ENCODE data around the gene NFIX. TPM values are rescaled to one million over a fixed set of nuclear protein-coding genes. Genes with fewer than 3 reads are reported as not detected.
A peak's percentile ranks its signal among the peaks of the same experiment; 100 is the strongest.

The NFIX gene
- total RNA-seq, 3 donors from 2014 or later (not counting 1 experiment from before 2014, with no cell fraction given): 0.61 to 2.1 (median 1.3) TPM

GRCh38 chr19:13044231-13044836, 49.1 kb downstream of the NFIX start:
- Histone ChIP-seq H3K4me1 (ENCODE audit: control insufficient read depth, insufficient read depth, low read length) (peaks cover 44% of the 10 kb centered on the region), H3K27me3 (ENCODE audit: control insufficient read depth, insufficient read depth, low read length) (no peaks in the 10 kb centered on the region), H3K27ac (ENCODE audit: low read length) (peak overlapping the region; percentile 88), H3K4me3 (ENCODE audit: low read length) (no peak overlapping the region), H3K36me3 (ENCODE audit: control insufficient read depth, insufficient read depth, low read length) (no peaks in the 10 kb centered on the region), H3K9me3 (ENCODE audit: control insufficient read depth, insufficient read depth, low read length) (no peaks in the 10 kb centered on the region)
- Mint-ChIP-seq H3K27me3 (ENCODE audit: low read depth in 2 of 2) (peaks cover 0 to 11% of the 10 kb centered on the region in 2 donors), H3K9me3 (no peaks in the 10 kb centered on the region), H3K36me3 (no peaks in the 10 kb centered on the region), H3K4me3 (peak overlapping the region; percentile 82), H3K27ac (peak overlapping the region; percentile 76 to 95), H3K4me1 (peaks cover 33 to 42% of the 10 kb centered on the region in 2 donors)
- ATAC-seq (peak; percentile 83 to 93 (median 92)), DNase-seq (peak; percentile 79 to 83)
- 31% methylated on average over 11 of the region's 13 CpGs for WGBS (ENCODE audit: insufficient coverage)
- TF ChIP-seq CTCF (IDR thresholded peaks at IDR 0.05): no peak
- intact Hi-C loops (cut with micrococcal nuclease): loop anchor here (1.0 to 10.0 kb wide), 4 partner anchors 56 to 260 kb away; partner anchors contain the start of gene CALR

- intact Hi-C loops (cut with micrococcal nuclease): loop anchor here (10.0 kb wide), 1 partner anchor 261 kb away; no protein-coding TSS in a partner anchor
- H3K4me3 ChIP-seq (ENCODE audit: low read length): no peak overlapping the region
- H3K4me1 ChIP-seq (ENCODE audit: control insufficient read depth, insufficient read depth, low read length): peaks cover 44% of the 10 kb centered on the region
- H3K9me3 ChIP-seq (ENCODE audit: control insufficient read depth, insufficient read depth, low read length): no peaks in the 10 kb centered on the region
- H3K4me3 Mint-ChIP-seq: no peak overlapping the region
- no peaks in the 10 kb centered on the region for H3K36me3 ChIP-seq (ENCODE audit: control insufficient read depth, insufficient read depth, low read length)
- H3K27ac Mint-ChIP-seq: peak overlapping the region; percentile 76 to 95
- H3K9me3 Mint-ChIP-seq: no peaks in the 10 kb centered on the region
- H3K36me3 Mint-ChIP-seq: no peaks in the 10 kb centered on the region
- no peak for ATAC-seq
- peaks cover 7 to 18% of the 10 kb centered on the region in 2 donors for H3K27me3 Mint-ChIP-seq (ENCODE audit: low read depth in 2 of 2)
- no peak overlapping the region for H3K27ac ChIP-seq (ENCODE audit: low read length)
- peaks cover 33 to 47% of the 10 kb centered on the region in 2 donors for H3K4me1 Mint-ChIP-seq
- DNase-seq: no peak
- 91% methylated on average over 3 of the region's 4 CpGs for whole genome bisulfite sequencing (ENCODE audit: insufficient coverage)
- H3K27me3 ChIP-seq (ENCODE audit: control insufficient read depth, insufficient read depth, low read length): no peaks in the 10 kb centered on the region
- no peak for TF ChIP-seq CTCF (IDR thresholded peaks at IDR 0.05)
Measured at GRCh38 chr19:13045812-13046211, 50.5 kb downstream of the NFIX start.

DNA sequence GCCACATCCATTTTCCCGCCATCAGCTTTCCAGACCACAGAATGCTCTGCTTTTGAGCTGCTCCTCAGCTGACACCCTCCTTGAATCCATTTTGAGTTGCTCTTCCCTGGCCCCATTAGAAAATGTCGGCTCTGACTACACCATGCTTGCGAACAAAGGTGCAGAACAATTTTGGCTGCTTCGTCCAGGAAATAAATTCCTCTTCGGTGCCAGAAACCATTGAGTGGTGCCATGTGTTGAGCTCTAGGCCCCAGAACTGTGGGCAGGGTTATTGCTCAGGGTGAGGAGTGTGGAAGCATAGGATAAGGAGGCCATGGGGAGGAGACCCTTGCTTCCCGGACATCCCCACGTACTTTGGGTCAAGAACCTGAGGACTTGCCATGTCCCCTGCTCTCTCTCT, 52.1 kb downstream of the NFIX start:
- Histone ChIP-seq H3K4me3 (ENCODE audit: low read length) (no peak overlapping the region), H3K4me1 (ENCODE audit: control insufficient read depth, insufficient read depth, low read length) (peaks cover 54% of the 10 kb centered on the region), H3K9me3 (ENCODE audit: control insufficient read depth, insufficient read depth, low read length) (no peaks in the 10 kb centered on the region), H3K27me3 (ENCODE audit: control insufficient read depth, insufficient read depth, low read length) (peaks cover 9% of the 10 kb centered on the region), H3K27ac (ENCODE audit: low read length) (no peak overlapping the region), H3K36me3 (ENCODE audit: control insufficient read depth, insufficient read depth, low read length) (no peaks in the 10 kb centered on the region)
- 94% methylated on average over 7 of the region's 7 CpGs for WGBS (ENCODE audit: insufficient coverage)
- Mint-ChIP-seq H3K4me3 (no peak overlapping the region), H3K4me1 (peaks cover 39 to 56% of the 10 kb centered on the region in 2 donors), H3K27me3 (ENCODE audit: low read depth in 2 of 2) (peaks cover 16 to 30% of the 10 kb centered on the region in 2 donors), H3K9me3 (no peaks in the 10 kb centered on the region), H3K27ac (peak overlapping the region in 1 of 2 donors; percentile 9), H3K36me3 (no peaks in the 10 kb centered on the region)
- ATAC-seq (no peak), DNase-seq (no peak)
- intact Hi-C loops (cut with micrococcal nuclease): loop anchor here (10.0 kb wide), 1 partner anchor 263 kb away; no protein-coding TSS in a partner anchor
- no peak for TF ChIP-seq CTCF (IDR thresholded peaks at IDR 0.05)

Data from natural killer cell (primary cell).